Small intestine (tissue), 7 donors: Measurements from ENCODE around the gene PARP8. TPM values are rescaled to one million over a fixed set of nuclear protein-coding genes. Genes with fewer than 3 reads are reported as not detected.

ENCODE experiments used
- DNase-seq, 2 donors: peaks; one replicate each; pipeline versions ENCODE4 v3.0.0 to v3.0.0-alpha.2; 2013
- FAIRE-seq: peaks from 2 replicates; lab custom pipeline; 2012; peaks lifted over from hg19 to GRCh38; lab: Jason Lieb, UNC
- H3K27ac ChIP-seq, 3 donors: one replicate each; pipeline ENCODE4 v1.5.1; 2013; ENCODE audit warnings: low read length in 2 of 3, mild to moderate bottlenecking in 2 of 3, control low read depth in 1 of 3, inconsistent platforms in 1 of 3, low read depth in 1 of 3, moderate library complexity in 1 of 3
- H3K27me3 ChIP-seq, 3 donors: one replicate each; pipeline ENCODE4 v1.6.1; 2013; ENCODE audit warnings: low read length in 3 of 3, inconsistent platforms in 1 of 3; ENCODE audit not compliant: control insufficient read depth in 3 of 3, insufficient read depth in 3 of 3
- H3K36me3 ChIP-seq, 3 donors: one replicate each; pipeline ENCODE4 v1.6.1; 2013; ENCODE audit warnings: low read length in 3 of 3, inconsistent platforms in 1 of 3, low read depth in 1 of 3, mild to moderate bottlenecking in 1 of 3, moderate library complexity in 1 of 3; ENCODE audit not compliant: control insufficient read depth in 3 of 3, insufficient read depth in 2 of 3
- H3K4me1 ChIP-seq, 3 donors: one replicate each; pipeline ENCODE4 v1.6.1; 2013; ENCODE audit warnings: low read length in 2 of 3, inconsistent platforms in 1 of 3, low read depth in 1 of 3, mild to moderate bottlenecking in 1 of 3, moderate library complexity in 1 of 3; ENCODE audit not compliant: control insufficient read depth in 3 of 3, insufficient read depth in 2 of 3
- H3K4me3 ChIP-seq, 3 donors: one replicate each; pipeline ENCODE4 v1.5.1; 2013; ENCODE audit warnings: low read length in 3 of 3, control low read depth in 1 of 3, inconsistent platforms in 1 of 3, low read depth in 1 of 3, mild to moderate bottlenecking in 1 of 3, moderate library complexity in 1 of 3
- H3K9me3 ChIP-seq, 2 donors: one replicate each; pipeline ENCODE4 v1.6.1; 2013; ENCODE audit warnings: low read depth in 1 of 2, low read length in 1 of 2; ENCODE audit not compliant: control insufficient read depth in 2 of 2, insufficient read depth in 1 of 2
- WGBS, 3 donors: extraction: QIAGEN DNeasy Blood & Tissue Kit; methylation state at CpG; one replicate each; pipeline ENCODE4 v1.1.7; 2013; 5-methylcytosine and 5-hydroxymethylcytosine counted together
- polyA plus RNA-seq, 4 donors: library from polyadenylated mRNA; stranded (reverse) in 3 of 4; unstranded in 1 of 4; fragments of 200-250 nt in 3 of 4; fragments of 120-200 nt in 1 of 4; gene quantifications; one replicate each; pipeline versions ENCODE4 v1.2.1 to v1.2.3, GENCODE V29; 2013
- donor health status: healthy with polysubstance abuse.
- donor health status: control.
- donor health status: control.
- donor health status: Bipolar disorder and iron deficiency.
- donor health status: healthy.

Gene PARP8
- polyA plus RNA-seq, 4 donors, result 6.5 to 11.9 (median 9.8) TPM

DNA sequence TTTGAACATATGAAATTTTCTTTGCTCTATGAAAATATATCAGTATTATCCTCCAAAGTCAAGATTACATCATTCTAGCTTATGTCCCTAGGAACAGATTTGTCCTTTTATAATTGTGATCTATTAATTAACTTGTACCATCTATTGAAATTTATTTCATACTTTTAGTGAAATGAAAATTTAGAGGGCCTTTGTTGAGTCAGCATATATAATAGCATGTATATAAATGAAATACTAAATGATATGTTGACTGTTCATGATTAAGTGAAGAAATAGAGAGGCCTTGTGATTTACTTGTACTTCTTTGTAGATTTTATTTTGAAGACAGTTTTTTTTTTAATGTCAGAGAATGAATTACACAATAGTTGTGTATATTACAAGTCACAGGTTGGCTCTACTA, 86.4 kb downstream of the PARP8 start:
- Histone ChIP-seq H3K36me3 (no peaks in the 10 kb centered on the region), H3K4me1 (no peaks in the 10 kb centered on the region), H3K4me3 (no peak overlapping the region), H3K27me3 (no peaks in the 10 kb centered on the region), H3K9me3 (no peaks in the 10 kb centered on the region), H3K27ac (no peak overlapping the region)
- no peak for DNase-seq
- no peak for FAIRE-seq

DNA sequence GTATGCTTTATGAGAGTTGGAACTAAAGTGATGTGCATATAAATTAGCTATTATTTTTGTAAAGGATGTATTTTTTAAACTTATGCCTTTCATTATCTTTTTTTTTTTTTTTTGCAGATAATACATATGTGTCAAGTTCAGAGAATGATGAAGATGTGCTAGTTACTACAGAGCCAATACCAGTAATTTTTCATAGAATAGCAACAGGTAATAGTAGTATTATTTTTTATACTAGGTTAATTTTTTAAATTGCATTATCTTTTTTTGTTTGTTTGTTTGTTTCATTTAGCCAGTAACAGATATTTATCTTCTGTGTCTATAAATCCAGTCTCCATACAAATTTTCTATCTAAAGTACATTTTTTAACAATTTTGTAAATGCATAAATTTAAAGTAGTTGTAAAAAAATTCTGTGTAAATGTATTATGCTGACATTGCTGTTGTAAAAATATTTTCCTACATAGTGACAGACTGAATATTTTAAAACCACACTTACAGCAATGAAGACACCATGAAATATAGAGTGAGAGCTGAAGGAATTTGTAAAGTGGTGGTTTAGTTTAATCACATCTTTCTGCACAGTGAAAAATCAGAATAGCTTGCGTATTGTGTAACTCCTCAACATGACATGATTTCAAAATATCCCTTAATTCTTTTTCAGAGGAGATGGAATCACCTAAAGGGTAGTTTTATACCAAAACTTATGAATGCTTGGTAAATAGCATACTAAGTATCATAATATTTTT, 93.3 kb downstream of the PARP8 start:
- 94 to 100% (median 97%) methylated on average over 1 of the region's 1 CpG for WGBS, 3 donors
- H3K9me3 ChIP-seq, result no peaks in the 10 kb centered on the region
- H3K4me1 ChIP-seq, result no peaks in the 10 kb centered on the region
- H3K27ac ChIP-seq, result no peak overlapping the region
- H3K27me3 ChIP-seq, result no peaks in the 10 kb centered on the region
- peaks cover 0 to 3% (median 0%) of the 10 kb centered on the region in 3 donors for H3K36me3 ChIP-seq
- no peak overlapping the region for H3K4me3 ChIP-seq
- no peak for DNase-seq
- peak; percentile 39 for FAIRE-seq

DNA sequence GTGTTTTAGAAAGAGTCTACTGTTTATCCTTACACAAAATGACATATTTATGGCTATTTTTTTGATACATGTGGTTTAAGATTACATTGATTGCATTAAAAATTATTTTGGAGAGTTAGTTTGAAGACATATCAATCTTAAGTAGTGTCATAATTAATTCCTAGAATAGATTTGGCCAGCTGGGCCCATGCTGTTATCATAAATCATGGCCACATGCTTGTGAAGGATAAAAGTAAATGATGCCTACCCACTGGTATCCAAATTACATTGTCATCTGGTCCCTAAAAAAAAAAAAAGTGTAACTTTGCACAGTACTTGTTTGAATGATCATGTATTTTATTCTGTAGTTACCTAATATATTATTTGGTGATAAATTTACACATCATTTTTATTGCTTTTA, 96.9 kb downstream of the PARP8 start:
- Histone ChIP-seq H3K4me3 (no peak overlapping the region), H3K4me1 (no peaks in the 10 kb centered on the region), H3K27me3 (no peaks in the 10 kb centered on the region), H3K36me3 (peaks cover 0 to 7% (median 3%) of the 10 kb centered on the region in 3 donors), H3K9me3 (no peaks in the 10 kb centered on the region), H3K27ac (no peak overlapping the region)
- no peak for DNase-seq
- no peak for FAIRE-seq

DNA sequence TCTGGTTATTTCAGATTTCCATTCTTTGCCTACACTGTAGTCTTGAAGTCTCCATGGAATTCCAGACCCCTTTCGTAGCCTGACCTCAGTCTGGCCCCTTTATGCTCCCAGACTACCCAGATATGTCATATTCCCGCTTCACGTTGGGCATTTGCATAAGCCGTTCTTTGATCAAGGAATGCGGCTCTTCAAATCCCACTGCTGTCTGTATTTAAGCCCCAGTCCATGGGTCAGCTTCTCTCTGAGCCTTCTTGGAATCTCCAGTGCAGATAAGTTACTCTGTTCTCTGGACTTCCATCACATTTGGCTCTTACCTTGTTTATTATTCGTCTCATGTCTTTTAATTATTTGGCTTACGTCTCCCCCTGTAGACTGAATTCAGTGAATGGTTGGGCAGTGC, 97.4 kb downstream of the PARP8 start:
- no peak overlapping the region for H3K4me3 ChIP-seq
- H3K27ac ChIP-seq, result no peak overlapping the region
- FAIRE-seq (no peak), DNase-seq (no peak)
- H3K27me3 ChIP-seq, result no peaks in the 10 kb centered on the region
- 94 to 97% (median 95%) methylated on average over 7 of the region's 7 CpGs for WGBS, 3 donors
- H3K4me1 ChIP-seq, result no peaks in the 10 kb centered on the region
- peaks cover 0 to 7% (median 3%) of the 10 kb centered on the region in 3 donors for H3K36me3 ChIP-seq
- no peaks in the 10 kb centered on the region for H3K9me3 ChIP-seq

DNA sequence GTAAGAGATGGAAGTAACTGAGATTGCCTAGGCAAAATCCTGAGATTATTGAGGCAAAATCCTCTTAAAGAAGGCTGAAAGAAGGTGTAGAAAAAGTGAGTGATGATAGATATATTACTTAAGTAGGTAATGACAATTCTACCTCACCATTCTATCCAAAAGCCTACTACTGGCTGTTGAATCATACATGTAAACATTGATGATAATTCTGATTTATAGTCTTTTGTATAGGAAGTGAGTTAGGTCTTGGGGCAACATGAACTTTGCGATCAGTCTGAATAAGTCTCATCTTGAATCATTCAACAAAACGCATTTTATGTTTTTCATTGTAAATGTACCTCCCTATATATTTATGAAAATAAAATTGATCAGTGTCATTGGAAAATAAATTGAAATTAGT, 99.6 kb downstream of the PARP8 start:
- Histone ChIP-seq H3K27me3 (no peaks in the 10 kb centered on the region), H3K27ac (no peak overlapping the region), H3K36me3 (peaks cover 0 to 5% (median 3%) of the 10 kb centered on the region in 3 donors), H3K9me3 (no peaks in the 10 kb centered on the region), H3K4me3 (no peak overlapping the region), H3K4me1 (no peaks in the 10 kb centered on the region)
- no peak for DNase-seq
- FAIRE-seq, result no peak
- 94 to 96% (median 95%) methylated on average over 2 of the region's 2 CpGs for WGBS, 3 donors

DNA sequence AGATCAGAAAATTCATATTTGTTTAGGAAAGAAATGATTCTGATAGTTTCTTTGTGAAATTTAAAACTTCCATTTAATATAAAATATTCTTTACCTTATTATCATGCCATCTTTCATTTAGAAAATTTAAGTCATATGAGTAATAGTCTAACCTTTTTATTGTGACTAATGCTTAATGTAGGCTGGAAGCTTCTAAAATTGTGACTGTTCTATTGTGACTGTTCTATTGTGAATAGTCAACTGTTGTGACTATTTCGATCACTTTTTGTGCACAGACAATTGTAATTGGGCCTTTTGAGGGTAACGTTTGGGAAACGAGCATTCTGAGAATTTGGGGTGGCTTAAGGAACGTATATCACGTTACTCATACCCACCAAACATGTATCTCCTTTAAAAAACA, 100.0 kb downstream of the PARP8 start:
- DNase-seq (no peak), FAIRE-seq (no peak)
- Histone ChIP-seq H3K4me3 (no peak overlapping the region), H3K4me1 (no peaks in the 10 kb centered on the region), H3K27ac (no peak overlapping the region), H3K9me3 (no peaks in the 10 kb centered on the region), H3K27me3 (no peaks in the 10 kb centered on the region), H3K36me3 (peaks cover 0 to 5% (median 3%) of the 10 kb centered on the region in 3 donors)
- WGBS, 3 donors, result 96 to 97% (median 96%) methylated on average over 5 of the region's 5 CpGs

DNA sequence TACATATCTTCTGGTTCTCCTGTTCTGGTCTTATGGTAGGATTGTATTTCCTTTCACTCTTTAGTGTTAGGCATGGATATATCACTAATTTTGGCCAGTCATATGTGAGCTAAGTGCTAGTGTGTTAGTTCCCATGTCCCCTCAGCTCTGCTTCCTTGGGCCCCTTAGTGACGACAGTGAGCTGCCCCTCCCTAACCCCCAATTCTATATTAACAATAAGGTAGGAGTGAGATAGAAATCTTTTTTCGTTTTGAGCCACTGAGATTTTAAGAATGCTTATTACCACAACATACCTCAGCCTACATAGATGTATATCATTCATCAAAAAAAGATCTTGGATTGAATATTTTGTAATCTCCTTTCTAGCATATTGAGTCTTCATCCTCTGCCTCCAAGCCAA, 100.5 kb downstream of the PARP8 start:
- WGBS, 3 donors, result 64 to 85% (median 84%) methylated on average over 2 of the region's 2 CpGs
- Histone ChIP-seq H3K36me3 (peaks cover 0 to 7% (median 3%) of the 10 kb centered on the region in 3 donors), H3K9me3 (no peaks in the 10 kb centered on the region), H3K4me3 (no peak overlapping the region), H3K27ac (no peak overlapping the region), H3K4me1 (no peaks in the 10 kb centered on the region), H3K27me3 (no peaks in the 10 kb centered on the region)
- DNase-seq, result no peak
- FAIRE-seq, result no peak

DNA sequence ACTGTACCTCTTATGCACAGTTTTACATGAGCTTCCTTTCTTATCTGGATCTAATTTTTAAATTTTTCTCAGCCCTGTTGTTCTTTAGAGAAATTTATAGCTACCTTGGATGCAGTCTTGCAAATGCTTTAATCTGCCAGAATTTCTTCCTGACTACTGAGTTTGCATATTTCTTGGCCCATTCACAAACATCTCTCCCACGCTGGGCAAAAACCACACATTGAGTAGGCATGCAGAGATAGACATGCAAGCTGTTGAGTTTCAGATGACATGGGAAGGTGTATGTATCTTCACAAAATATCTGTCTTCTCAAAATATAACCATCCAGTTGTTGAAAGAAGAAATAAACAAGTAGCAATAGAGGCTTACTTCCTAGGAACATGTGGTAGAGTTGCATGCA, 101.2 kb downstream of the PARP8 start:
- WGBS, 3 donors, result 79 to 92% (median 89%) methylated on average over 1 of the region's 1 CpG
- Histone ChIP-seq H3K27ac (no peak overlapping the region), H3K27me3 (no peaks in the 10 kb centered on the region), H3K4me3 (no peak overlapping the region), H3K36me3 (peaks cover 0 to 9% (median 4%) of the 10 kb centered on the region in 3 donors), H3K4me1 (no peaks in the 10 kb centered on the region), H3K9me3 (peaks cover 0 to 1% of the 10 kb centered on the region in 2 donors)
- FAIRE-seq, result no peak
- no peak for DNase-seq

DNA sequence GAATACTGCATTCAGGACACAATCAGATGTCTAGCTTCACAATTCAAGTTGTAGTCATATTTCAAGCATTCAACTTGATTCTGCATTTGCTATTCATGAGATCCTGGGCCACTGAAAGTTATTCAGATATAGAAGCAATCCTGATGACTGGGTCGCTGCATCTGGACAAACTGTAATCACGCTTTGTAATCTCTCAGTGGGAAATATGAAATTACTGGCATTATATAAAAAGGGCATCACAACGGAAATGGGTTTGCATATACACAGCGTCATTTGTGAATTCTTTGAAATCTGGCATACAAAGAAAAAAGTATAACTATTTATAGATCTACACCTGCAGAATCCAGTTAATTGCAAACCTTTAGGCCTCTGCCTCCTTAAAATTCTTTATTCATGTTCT, 102.2 kb downstream of the PARP8 start:
- Histone ChIP-seq H3K36me3 (peaks cover 0 to 9% (median 5%) of the 10 kb centered on the region in 3 donors), H3K4me1 (no peaks in the 10 kb centered on the region), H3K4me3 (no peak overlapping the region), H3K9me3 (peaks cover 0 to 4% of the 10 kb centered on the region in 2 donors), H3K27ac (no peak overlapping the region), H3K27me3 (no peaks in the 10 kb centered on the region)
- WGBS, 3 donors, result 86 to 96% (median 94%) methylated on average over 4 of the region's 4 CpGs
- DNase-seq (no peak), FAIRE-seq (no peak)
